Measurements from ENCODE around the gene ACSL5.

GRCh38 chr10:112346774-112347173, 27.1 kb upstream of the ACSL5 start:
- TF ChIP-seq FOSL1 (IDR thresholded peaks at IDR 0.05; ENCODE audit: insufficient read depth, low read depth, low read length) (no peak), HDAC2 (IDR thresholded peaks at IDR 0.05; ENCODE audit: borderline replicate concordance in 1 of 2, low read depth in 2 of 2, low read length in 2 of 2) (no peak), CTCF (IDR thresholded peaks at IDR 0.05; ENCODE audit: control extremely low read depth in 1 of 3, insufficient read depth in 1 of 3, low read depth in 1 of 3, low read length in 3 of 3) (no peak), POLR2A (IDR thresholded peaks at IDR 0.05; ENCODE audit: control extremely low read depth in 1 of 2, low read depth in 2 of 2, low read length in 2 of 2) (no peak), ASH2L (IDR thresholded peaks at IDR 0.05; ENCODE audit: low read length) (no peak), TAF1 (IDR thresholded peaks at IDR 0.05; ENCODE audit: low read depth, low read length) (no peak), SIN3A (conservative IDR thresholded peaks at IDR 0.05 in 1 of 2, IDR thresholded peaks at IDR 0.05 in 1 of 2; ENCODE audit: low read depth in 1 of 2, low read length in 2 of 2) (no peak), SUZ12 (IDR thresholded peaks at IDR 0.05; ENCODE audit: low read length) (no peak), YY1 (IDR thresholded peaks at IDR 0.05; ENCODE audit: low read depth, low read length) (no peak), CHD2 (IDR thresholded peaks at IDR 0.05; ENCODE audit: low read length) (no peak), TEAD4 (IDR thresholded peaks at IDR 0.05; ENCODE audit: low read depth, low read length) (no peak), EZH2 (IDR thresholded peaks at IDR 0.05; ENCODE audit: low read depth, low read length, severe bottlenecking) (no peak)
